Neural cell (in vitro differentiated cells): ENCODE measurements around the gene CARTPT. TPM values are rescaled to one million over a fixed set of nuclear protein-coding genes. Genes with fewer than 3 reads are reported as not detected.

Experiments used
- H2AFZ ChIP-seq: fragments of 200-600, 300-800 bp; sonication (generic), shearing (Covaris generic); 2 replicates; pipeline ENCODE4 v1.6.0; 2014; ENCODE audit warnings: low read depth, mild to moderate bottlenecking, antibody characterized with exemption, low read length, moderate library complexity
- H3F3A ChIP-seq: fragments of 200-600 bp; shearing (Covaris generic); 2 replicates; pipeline ENCODE4 v1.6.1; 2016; ENCODE audit warnings: mild to moderate bottlenecking, moderate library complexity, mixed read lengths, antibody characterized with exemption, low read length; ENCODE audit not compliant: insufficient read depth, poor library complexity, severe bottlenecking
- H3K27ac ChIP-seq: fragments of 200-600, 300-800 bp; sonication (generic), shearing (Covaris generic); 2 replicates; pipeline ENCODE4 v1.5.1; 2014; ENCODE audit warnings: mild to moderate bottlenecking, low read length, moderate library complexity
- H3K27me3 ChIP-seq: fragments of 300-800, 200-600 bp; sonication (generic), shearing (Covaris generic); 2 replicates; pipeline ENCODE4 v1.6.0; 2014; ENCODE audit warnings: mild to moderate bottlenecking, low read depth, low read length, moderate library complexity; ENCODE audit not compliant: insufficient read depth
- H3K36me3 ChIP-seq: fragments of 300-800, 200-600 bp; sonication (generic), shearing (Covaris generic); 2 replicates; pipeline ENCODE4 v1.5.1; 2014; ENCODE audit warnings: mild to moderate bottlenecking, antibody characterized with exemption, low read length, moderate library complexity; ENCODE audit not compliant: insufficient read depth
- H3K4me2 ChIP-seq: fragments of 300-800, 200-600 bp; sonication (generic), shearing (Covaris generic); 2 replicates; pipeline ENCODE4 v1.6.0; 2014; ENCODE audit warnings: mild to moderate bottlenecking, low read length
- H3K4me3 ChIP-seq: fragments of 300-800, 200-600 bp; sonication (generic), shearing (Covaris generic); 2 replicates; pipeline ENCODE4 v1.5.1; 2014; ENCODE audit warnings: mild to moderate bottlenecking, low read length, moderate library complexity
- H3K79me2 ChIP-seq: fragments of 200-600 bp; shearing (Covaris generic); replicated peaks from 2 replicates; pipeline ENCODE4 v1.6.0; 2014; ENCODE audit warnings: mild to moderate bottlenecking, low read length, moderate library complexity; ENCODE audit not compliant: insufficient read depth
- H3K9ac ChIP-seq: fragments of 300-800, 200-600 bp; sonication (generic), shearing (Covaris generic); 2 replicates; pipeline ENCODE4 v1.6.1; 2016; ENCODE audit warnings: mild to moderate bottlenecking, low read length, mixed read lengths
- H3K9me2 ChIP-seq: fragments of 200-600 bp; shearing (Covaris generic); 2 replicates; pipeline ENCODE4 v1.6.1; 2016; ENCODE audit warnings: mild to moderate bottlenecking, low read length, mixed read lengths; ENCODE audit not compliant: insufficient read depth
- H3K9me3 ChIP-seq: fragments of 200-600, 300-800 bp; sonication (generic), shearing (Covaris generic); 2 replicates; pipeline ENCODE4 v1.6.1; 2016; ENCODE audit warnings: mild to moderate bottlenecking, mixed run types, low read length, moderate library complexity, mixed read lengths
- H4K20me1 ChIP-seq: fragments of 200-600 bp; shearing (Covaris generic); 2 replicates; pipeline ENCODE4 v1.6.1; 2016; ENCODE audit warnings: mild to moderate bottlenecking, mixed run types; ENCODE audit not compliant: insufficient read depth
- CTCF ChIP-seq: fragments of 450-650 bp; IDR thresholded peaks from 2 replicates; pipeline ENCODE4 v1.5.1; 2014; ENCODE audit warnings: antibody characterized with exemption, mild to moderate bottlenecking, moderate library complexity; ENCODE audit not compliant: poor library complexity, severe bottlenecking
- EP300 ChIP-seq: fragments of 450-650 bp; conservative IDR thresholded peaks from 2 replicates; pipeline ENCODE4 v1.6.1; 2014; ENCODE audit warnings: antibody characterized with exemption, mild to moderate bottlenecking, moderate library complexity; ENCODE audit not compliant: poor library complexity, severe bottlenecking
- EZH2 ChIP-seq: fragments of 200-600, 300-800 bp; shearing (Covaris generic), sonication (generic); IDR thresholded peaks from 2 replicates; pipeline ENCODE4 v1.6.1; 2014; ENCODE audit warnings: antibody characterized with exemption, low read length, borderline replicate concordance, mild to moderate bottlenecking; ENCODE audit not compliant: insufficient read depth, poor library complexity, severe bottlenecking
- MXI1 ChIP-seq: fragments of 450-650 bp; conservative IDR thresholded peaks from 2 replicates; pipeline ENCODE4 v1.6.1; 2014; ENCODE audit warnings: antibody characterized with exemption, mild to moderate bottlenecking; ENCODE audit not compliant: poor library complexity, severe bottlenecking
- POLR2AphosphoS5 ChIP-seq: IDR thresholded peaks from 2 replicates; pipeline ENCODE4 v1.6.1; 2012
- RAD21 ChIP-seq: fragments of 450-650 bp; conservative IDR thresholded peaks from 2 replicates; pipeline ENCODE4 v1.6.1; 2014; ENCODE audit warnings: antibody characterized with exemption, mild to moderate bottlenecking, moderate library complexity
- SMC3 ChIP-seq: fragments of 450-650 bp; conservative IDR thresholded peaks from 2 replicates; pipeline ENCODE4 v1.6.1; 2014; ENCODE audit warnings: antibody characterized with exemption, mild to moderate bottlenecking, moderate library complexity; ENCODE audit not compliant: poor library complexity
- TAF1 ChIP-seq: IDR thresholded peaks from 2 replicates; pipeline ENCODE4 v1.6.1; 2012; ENCODE audit warnings: low read depth
- polyA plus RNA-seq: library from polyadenylated mRNA; depleted of rRNA; stranded (reverse); fragments of >200 nt; gene quantifications from 2 replicates; pipeline ENCODE4 v1.2.3, GENCODE V29; 2014
- TF ChIP-seq, protein P1 (sequence below): IDR thresholded peaks from 2 replicates; pipeline ENCODE4 v1.6.1; 2012; ENCODE audit warnings: borderline replicate concordance

Gene CARTPT
- polyA plus RNA-seq, 1 donor from 2014 or later = 0.71 TPM

DNA sequence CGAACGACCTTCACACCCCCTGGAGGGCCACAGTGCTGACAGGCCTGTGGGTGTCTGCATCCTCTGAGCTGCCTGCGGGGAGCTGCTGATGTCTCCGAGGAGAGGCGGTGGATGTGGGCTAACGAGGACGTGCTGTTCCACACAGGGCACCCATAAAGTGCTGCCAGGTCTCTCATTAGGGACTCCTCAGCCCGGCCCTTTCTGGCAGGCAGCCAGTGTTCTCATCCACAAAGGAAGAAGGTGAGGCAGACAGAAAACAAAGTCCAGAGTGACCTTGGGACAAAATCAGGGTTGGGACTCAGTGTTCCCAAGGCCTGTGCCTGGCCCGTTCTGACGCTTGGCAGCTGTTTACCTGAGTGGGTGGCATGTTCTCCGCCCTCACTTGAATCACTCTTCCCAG is 29.3 kb downstream of the CARTPT start:
- no peaks in the 10 kb centered on the region for H3F3A ChIP-seq
- no peaks in the 10 kb centered on the region for H4K20me1 ChIP-seq
- TF ChIP-seq RAD21 (no peak), EZH2 (no peak), CTCF (no peak), EP300 (no peak), TAF1 (no peak), POLR2AphosphoS5 (no peak), MXI1 (no peak), SMC3 (no peak)
- TF ChIP-seq, protein P1, sequence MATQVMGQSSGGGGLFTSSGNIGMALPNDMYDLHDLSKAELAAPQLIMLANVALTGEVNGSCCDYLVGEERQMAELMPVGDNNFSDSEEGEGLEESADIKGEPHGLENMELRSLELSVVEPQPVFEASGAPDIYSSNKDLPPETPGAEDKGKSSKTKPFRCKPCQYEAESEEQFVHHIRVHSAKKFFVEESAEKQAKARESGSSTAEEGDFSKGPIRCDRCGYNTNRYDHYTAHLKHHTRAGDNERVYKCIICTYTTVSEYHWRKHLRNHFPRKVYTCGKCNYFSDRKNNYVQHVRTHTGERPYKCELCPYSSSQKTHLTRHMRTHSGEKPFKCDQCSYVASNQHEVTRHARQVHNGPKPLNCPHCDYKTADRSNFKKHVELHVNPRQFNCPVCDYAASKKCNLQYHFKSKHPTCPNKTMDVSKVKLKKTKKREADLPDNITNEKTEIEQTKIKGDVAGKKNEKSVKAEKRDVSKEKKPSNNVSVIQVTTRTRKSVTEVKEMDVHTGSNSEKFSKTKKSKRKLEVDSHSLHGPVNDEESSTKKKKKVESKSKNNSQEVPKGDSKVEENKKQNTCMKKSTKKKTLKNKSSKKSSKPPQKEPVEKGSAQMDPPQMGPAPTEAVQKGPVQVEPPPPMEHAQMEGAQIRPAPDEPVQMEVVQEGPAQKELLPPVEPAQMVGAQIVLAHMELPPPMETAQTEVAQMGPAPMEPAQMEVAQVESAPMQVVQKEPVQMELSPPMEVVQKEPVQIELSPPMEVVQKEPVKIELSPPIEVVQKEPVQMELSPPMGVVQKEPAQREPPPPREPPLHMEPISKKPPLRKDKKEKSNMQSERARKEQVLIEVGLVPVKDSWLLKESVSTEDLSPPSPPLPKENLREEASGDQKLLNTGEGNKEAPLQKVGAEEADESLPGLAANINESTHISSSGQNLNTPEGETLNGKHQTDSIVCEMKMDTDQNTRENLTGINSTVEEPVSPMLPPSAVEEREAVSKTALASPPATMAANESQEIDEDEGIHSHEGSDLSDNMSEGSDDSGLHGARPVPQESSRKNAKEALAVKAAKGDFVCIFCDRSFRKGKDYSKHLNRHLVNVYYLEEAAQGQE = no peak
- H3K9me2 ChIP-seq = no peaks in the 10 kb centered on the region
- H2AFZ ChIP-seq = no peak overlapping the region
- H3K4me2 ChIP-seq = no peak overlapping the region
- H3K9me3 ChIP-seq = no peaks in the 10 kb centered on the region
- no peaks in the 10 kb centered on the region for H3K79me2 ChIP-seq
- no peak overlapping the region for H3K9ac ChIP-seq
- no peak overlapping the region for H3K27ac ChIP-seq
- no peaks in the 10 kb centered on the region for H3K36me3 ChIP-seq
- H3K4me3 ChIP-seq = no peak overlapping the region
- H3K27me3 ChIP-seq = no peaks in the 10 kb centered on the region

GRCh38 chr5:71751422-71751821 is 32.3 kb downstream of the CARTPT start:
- no peaks in the 10 kb centered on the region for H3K36me3 ChIP-seq
- H3K9me3 ChIP-seq = no peaks in the 10 kb centered on the region
- no peak overlapping the region for H3K27ac ChIP-seq
- H2AFZ ChIP-seq = no peak overlapping the region
- no peaks in the 10 kb centered on the region for H4K20me1 ChIP-seq
- no peak overlapping the region for H3K4me2 ChIP-seq
- H3F3A ChIP-seq = no peaks in the 10 kb centered on the region
- H3K4me3 ChIP-seq = no peak overlapping the region
- H3K9ac ChIP-seq = no peak overlapping the region
- H3K79me2 ChIP-seq = no peaks in the 10 kb centered on the region
- no peaks in the 10 kb centered on the region for H3K9me2 ChIP-seq
- TF ChIP-seq MXI1 (no peak), EZH2 (no peak), RAD21 (no peak), CTCF (no peak), EP300 (no peak), POLR2AphosphoS5 (no peak), TAF1 (no peak)
- TF ChIP-seq, protein P1 = no peak
- H3K27me3 ChIP-seq = no peaks in the 10 kb centered on the region
